Measurements from ENCODE around the gene NOTUM.

The NOTUM gene

GRCh38 chr17:81926451-81927151 is 34.4 kb downstream of the NOTUM start:
- H3K4me3 ChIP-seq (ENCODE audit: low read depth, low read length), result peak overlapping the region; percentile 74
- TF ChIP-seq CTCF (IDR thresholded peaks at IDR 0.05; ENCODE audit: low read depth, low read length), result no peak

GRCh38 chr17:81925860-81926450 is 35.0 kb downstream of the NOTUM start:
- H3K4me3 ChIP-seq (ENCODE audit: low read depth, low read length), result peak overlapping the region; percentile 74
- no peak for TF ChIP-seq CTCF (IDR thresholded peaks at IDR 0.05; ENCODE audit: low read depth, low read length)

GRCh38 chr17:81924557-81925532 is 36.1 kb downstream of the NOTUM start:
- TF ChIP-seq CTCF (IDR thresholded peaks at IDR 0.05; ENCODE audit: low read depth, low read length), result no peak
- H3K4me3 ChIP-seq (ENCODE audit: low read depth, low read length), result no peak overlapping the region

- peak overlapping the region; percentile 49 for H3K4me3 ChIP-seq (ENCODE audit: low read depth, low read length)
These were observed 37.4 kb downstream of the NOTUM start for GRCh38 chr17:81923302-81924260.

GRCh38 chr17:81922566-81923301 is 38.3 kb downstream of the NOTUM start:
- TF ChIP-seq CTCF (IDR thresholded peaks at IDR 0.05; ENCODE audit: low read depth, low read length), result no peak
- H3K4me3 ChIP-seq (ENCODE audit: low read depth, low read length), result peak overlapping the region; percentile 49

More at GRCh38 chr17:81923302-81924260, 37.4 kb downstream of the NOTUM start:
- TF ChIP-seq CTCF (IDR thresholded peaks at IDR 0.05; ENCODE audit: low read depth, low read length), result no peak

- H3K4me3 ChIP-seq (ENCODE audit: low read depth, low read length), result no peak overlapping the region
These were observed 38.9 kb downstream of the NOTUM start for GRCh38 chr17:81921996-81922565.

More at GRCh38 chr17:81921996-81922565, 38.9 kb downstream of the NOTUM start:
- no peak for TF ChIP-seq CTCF (IDR thresholded peaks at IDR 0.05; ENCODE audit: low read depth, low read length)
